ENCODE data around the gene CXCR5. TPM values are rescaled to one million over a fixed set of nuclear protein-coding genes. Genes with fewer than 3 reads are reported as not detected.

The CXCR5 gene
- total and polyA plus RNA-seq, 10 of the 15 experiments (the other 5 are each of a cell fraction or from before 2014, with no cell fraction given), result 0.03 to 0.63 (median 0.25) TPM

GRCh38 chr11:118908901-118909618, 25.4 kb downstream of the CXCR5 start (continued):
- no peak for TF ChIP-seq ZNF687 (IDR thresholded peaks at IDR 0.05)
- TF ChIP-seq DPF2 (IDR thresholded peaks at IDR 0.05), result no peak

GRCh38 chr11:118909619-118910308, 26.1 kb downstream of the CXCR5 start:
- ChIA-PET CTCF (interaction anchor here (1.0 to 13.2 kb wide), 4 partner anchors 15 to 220 kb away, joined by 3 to 330 read pairs (median 4); partner anchors contain the start of gene BCL9L), RAD21 (ENCODE audit: unreplicated experiment) (interaction anchor here (0.6 to 9.9 kb wide), 6 partner anchors 14 to 351 kb away, joined by 3 to 169 read pairs (median 4); partner anchors contain the start of genes BCL9L, CXCR5 and UPK2), SMC1A (ENCODE audit: uncharacterized antibody, unreplicated experiment) (interaction anchor here (10.3 kb wide), 1 partner anchor 18 kb away, joined by 185 read pairs; the partner anchor contains the start of gene BCL9L), POLR2A (interaction anchor here (0.6 to 9.3 kb wide), 2 partner anchors 15 to 30 kb away, joined by 7 to 105 read pairs; partner anchors contain the start of gene BCL9L)
- Histone ChIP-seq H3K4me2 (ENCODE audit: control insufficient read depth, insufficient read depth) (no peak overlapping the region), H3K9ac (ENCODE audit: control insufficient read depth, insufficient read depth, low read length) (no peak overlapping the region), H2AFZ (ENCODE audit: control insufficient read depth, low read depth, low read length) (no peak overlapping the region), H4K20me1 (ENCODE audit: control insufficient read depth, insufficient read depth) (no peaks in the 10 kb centered on the region), H3K9me3 (replicated peaks; ENCODE audit: control insufficient read depth, insufficient read depth, low read length) (no peaks in the 10 kb centered on the region), H3K27me3 (replicated peaks in 1 of 2; ENCODE audit: control insufficient read depth in 2 of 2, insufficient read depth in 2 of 2, low read length in 1 of 2) (no peaks in the 10 kb centered on the region), H3K36me3 (ENCODE audit: control insufficient read depth in 2 of 2, insufficient read depth in 2 of 2, low read length in 1 of 2) (peaks cover under 1 to 4% of the 10 kb centered on the region in 2 experiments; a peak in 3 of 4 replicates), H3K4me3 (no peak overlapping the region), H3K27ac (ENCODE audit: control insufficient read depth, insufficient read depth) (no peak overlapping the region), H3K79me2 (ENCODE audit: control insufficient read depth, insufficient read depth, low read length) (peaks cover 2% of the 10 kb centered on the region; the same call in 1 of the 2 replicates), H3K4me1 (ENCODE audit: control insufficient read depth, insufficient read depth, low read length) (peaks cover 33% of the 10 kb centered on the region)
- in situ Hi-C loops (cut with MboI) (loop anchor here (5.0 kb wide), 1 partner anchor 48 kb away; the partner anchor contains the start of gene UPK2), intact Hi-C loops (cut with micrococcal nuclease; ENCODE audit: unreplicated experiment) (no loop called here)
- 95% methylated on average over 21 of the region's 21 CpGs for WGBS (ENCODE audit: insufficient coverage, insufficient replicate concordance, low lambda C conversion rate, missing lambda C conversion rate)
- no TSS peak for BruUV-seq (replicated peaks)
- ATAC-seq (no peak), FAIRE-seq (no peak), DNase-seq (ENCODE audit: low read depth, low spot score) (no peak)
- TF ChIP-seq ZBTB40 (IDR thresholded peaks at IDR 0.05; ENCODE audit: borderline replicate concordance), result no peak
- TF ChIP-seq ZBTB4 (CRISPR knock-in tag; IDR thresholded peaks at IDR 0.05), result no peak
- TF ChIP-seq NR2C1 (IDR thresholded peaks at IDR 0.05), result no peak
- no peak for TF ChIP-seq SMAD5 (IDR thresholded peaks at IDR 0.05; ENCODE audit: low read depth)
- TF ChIP-seq ZNF384 (IDR thresholded peaks at IDR 0.05; ENCODE audit: borderline replicate concordance, low read depth, low read length), result no peak
